Motor neuron (in vitro differentiated cells): Measurements from ENCODE around the gene KCNH2. TPM values are rescaled to one million over a fixed set of nuclear protein-coding genes. Genes with fewer than 3 reads are reported as not detected.

ENCODE experiments used
- ATAC-seq, 8 experiments: fragments of 200-7000 bp; cut with Tn5 transposase; replicated peaks in 6 of 8; 2 replicates each; pipeline ENCODE4 v1.8.0; 2021; ENCODE audit warnings: mild to moderate bottlenecking in 8 of 8, moderate library complexity in 8 of 8
- H3K27ac ChIP-seq, 2 donors: fragments of 250-450 bp; sonication (Bioruptor Pico); 2 replicates each; pipeline ENCODE4 v1.9.0; 2021; ENCODE audit warnings: antibody characterized with exemption in 2 of 2, mild to moderate bottlenecking in 2 of 2, moderate library complexity in 1 of 2
- H3K4me1 ChIP-seq, 2 donors: fragments of 250-450 bp; sonication (Bioruptor Pico); replicated peaks in 1 of 2; 2 replicates each; pipeline ENCODE4 v1.6.1; 2021; ENCODE audit warnings: antibody characterized with exemption in 2 of 2, mild to moderate bottlenecking in 2 of 2, moderate library complexity in 1 of 2
- H3K4me3 ChIP-seq, 5 donors: fragments of 250-450 bp; sonication (Bioruptor Pico); 2 replicates each; pipeline ENCODE4 v1.9.0; 2021; ENCODE audit warnings: antibody characterized with exemption in 5 of 5, mild to moderate bottlenecking in 5 of 5, moderate library complexity in 4 of 5
- WGBS, 10 experiments: fragments of 450-650 bp; shearing (Covaris generic); methylation state at CpG; one replicate each; pipeline ENCODE4 v1.0.0; 2022; 5-methylcytosine and 5-hydroxymethylcytosine counted together
- in situ Hi-C, 9 experiments: fragments of 400-800 bp; cut with MboI; loops; one replicate each; pipeline ENCODE4 v1.15.0; 2021; ENCODE audit warnings: low sequenced_read_pairs in 9 of 9, low pct_unique_long_range_greater_than_20kb in 2 of 9; ENCODE audit not compliant: unreplicated experiment in 9 of 9
- total RNA-seq, 8 experiments: library from RNA; unstranded; fragments of 300-600 nt; gene quantifications; 2 replicates each; pipeline versions ENCODE4 v1.2.3 to v1.2.4, GENCODE V29; 2022

Gene KCNH2
- total RNA-seq, 8 experiments from 2014 or later, result 0.38 to 38.5 (median 20.9) TPM

DNA sequence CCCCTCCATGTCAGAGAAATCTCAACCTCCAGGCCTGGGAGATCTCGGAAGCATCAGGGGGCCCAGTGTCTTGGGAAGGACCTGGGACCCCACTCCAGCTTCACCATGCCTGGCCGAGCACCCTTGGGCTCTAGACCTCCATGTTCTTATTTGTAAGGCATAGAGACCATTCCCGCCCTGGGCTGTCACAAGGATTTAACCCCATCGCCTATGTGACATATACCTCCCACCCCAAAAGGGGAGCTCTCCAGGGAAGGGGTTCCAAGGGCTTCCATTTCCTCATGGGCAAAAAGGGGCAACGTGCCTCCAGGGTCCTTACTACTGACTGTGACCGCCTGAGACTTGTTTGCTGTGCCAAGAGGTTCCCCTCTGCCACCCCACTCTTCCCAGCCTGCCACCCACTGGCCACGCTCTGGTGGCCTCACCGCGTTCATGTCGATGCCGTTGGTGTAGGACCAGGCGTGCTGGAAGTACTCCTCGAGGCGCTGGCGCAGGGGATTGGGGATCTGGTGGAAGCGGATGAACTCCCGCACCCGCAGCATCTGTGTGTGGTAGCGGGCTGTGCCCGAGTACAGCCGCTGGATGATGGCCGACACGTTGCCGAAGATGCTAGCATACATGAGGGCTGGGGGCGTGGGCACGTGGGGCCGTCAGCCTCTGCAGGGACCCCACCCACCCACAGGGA, 27.5 kb downstream of the KCNH2 start:
- H3K4me1 ChIP-seq, result peaks cover 37 to 46% of the 10 kb centered on the region in 2 donors
- WGBS, 10 experiments, result 97% methylated on average over 6 of the region's 27 CpGs; no CpG with 5 or more reads in 9 of the 10 experiments
- in situ Hi-C loops, result no loop called here

GRCh38 chr7:150949971-150950491, 28.1 kb downstream of the KCNH2 start:
- peaks cover 37 to 46% of the 10 kb centered on the region in 2 donors for H3K4me1 ChIP-seq
- no peak for ATAC-seq
- WGBS, 10 experiments, result 53 to 100% (median 88%) methylated on average over 3 to 8 of the region's 16 CpGs; no CpG with 5 or more reads in 6 of the 10 experiments
- in situ Hi-C loops, result no loop called here
- no peak overlapping the region for H3K27ac ChIP-seq
- H3K4me3 ChIP-seq, result no peak overlapping the region

More for the DNA sequence above, 27.5 kb downstream of the KCNH2 start:
- no peak overlapping the region for H3K27ac ChIP-seq
- H3K4me3 ChIP-seq, result no peak overlapping the region
- no peak for ATAC-seq

DNA sequence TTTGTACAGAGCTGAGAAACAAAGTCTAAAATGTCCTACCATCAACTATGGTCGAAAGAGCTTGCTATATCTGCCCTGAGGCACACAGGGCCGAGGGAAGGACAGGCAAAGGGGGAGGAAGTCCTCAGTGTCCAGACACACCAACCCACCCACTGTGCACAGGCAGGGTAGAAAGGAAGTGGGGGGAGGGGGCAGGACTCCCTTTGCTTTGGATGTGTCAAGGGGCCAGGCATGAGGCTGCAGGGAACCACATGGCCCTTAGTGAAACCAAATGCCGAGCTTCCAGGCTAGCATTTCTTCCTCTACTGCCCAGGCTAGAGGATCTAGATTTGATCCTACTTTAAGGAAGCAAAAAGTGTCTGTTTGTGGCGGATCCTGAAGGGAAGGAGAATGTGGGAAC, 28.6 kb downstream of the KCNH2 start:
- no peak overlapping the region for H3K4me3 ChIP-seq
- WGBS, 10 experiments, result 33 to 100% (median 49%) methylated on average over 1 to 3 of the region's 4 CpGs; no CpG with 5 or more reads in 5 of the 10 experiments
- H3K4me1 ChIP-seq, result peaks cover 37 to 46% of the 10 kb centered on the region in 2 donors
- ATAC-seq, result peak in 1 of 8 experiments; percentile 21
- no peak overlapping the region for H3K27ac ChIP-seq
- in situ Hi-C loops, result no loop called here

DNA sequence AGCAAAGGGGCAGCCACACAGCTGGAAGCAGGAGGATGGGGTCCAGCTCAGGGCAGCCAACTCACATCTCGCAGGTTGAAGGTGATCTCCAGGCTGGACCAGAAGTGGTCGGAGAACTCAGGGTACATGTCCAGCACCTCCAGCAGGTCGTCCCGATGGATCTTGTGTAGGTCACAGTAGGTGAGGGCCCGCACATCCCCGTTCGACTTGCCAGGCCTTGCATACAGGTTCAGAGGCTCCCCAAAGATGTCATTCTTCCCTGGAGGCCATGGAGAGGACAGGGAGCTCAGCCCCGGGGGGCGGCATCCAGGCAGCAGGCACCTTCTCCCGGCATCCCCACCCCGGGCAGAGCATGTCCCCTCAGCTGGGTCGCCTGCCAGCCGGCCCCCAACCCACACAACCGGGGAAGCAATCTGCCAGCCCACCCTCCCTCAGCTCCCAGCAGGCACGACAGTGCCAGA, 29.3 kb downstream of the KCNH2 start:
- Histone ChIP-seq H3K27ac (no peak overlapping the region), H3K4me3 (no peak overlapping the region), H3K4me1 (peaks cover 32 to 45% of the 10 kb centered on the region in 2 donors)
- 55 to 84% methylated on average over 4 to 5 of the region's 15 CpGs; no CpG with 5 or more reads in 8 of the 10 experiments for WGBS, 10 experiments
- no peak for ATAC-seq
- in situ Hi-C loops, result no loop called here

DNA sequence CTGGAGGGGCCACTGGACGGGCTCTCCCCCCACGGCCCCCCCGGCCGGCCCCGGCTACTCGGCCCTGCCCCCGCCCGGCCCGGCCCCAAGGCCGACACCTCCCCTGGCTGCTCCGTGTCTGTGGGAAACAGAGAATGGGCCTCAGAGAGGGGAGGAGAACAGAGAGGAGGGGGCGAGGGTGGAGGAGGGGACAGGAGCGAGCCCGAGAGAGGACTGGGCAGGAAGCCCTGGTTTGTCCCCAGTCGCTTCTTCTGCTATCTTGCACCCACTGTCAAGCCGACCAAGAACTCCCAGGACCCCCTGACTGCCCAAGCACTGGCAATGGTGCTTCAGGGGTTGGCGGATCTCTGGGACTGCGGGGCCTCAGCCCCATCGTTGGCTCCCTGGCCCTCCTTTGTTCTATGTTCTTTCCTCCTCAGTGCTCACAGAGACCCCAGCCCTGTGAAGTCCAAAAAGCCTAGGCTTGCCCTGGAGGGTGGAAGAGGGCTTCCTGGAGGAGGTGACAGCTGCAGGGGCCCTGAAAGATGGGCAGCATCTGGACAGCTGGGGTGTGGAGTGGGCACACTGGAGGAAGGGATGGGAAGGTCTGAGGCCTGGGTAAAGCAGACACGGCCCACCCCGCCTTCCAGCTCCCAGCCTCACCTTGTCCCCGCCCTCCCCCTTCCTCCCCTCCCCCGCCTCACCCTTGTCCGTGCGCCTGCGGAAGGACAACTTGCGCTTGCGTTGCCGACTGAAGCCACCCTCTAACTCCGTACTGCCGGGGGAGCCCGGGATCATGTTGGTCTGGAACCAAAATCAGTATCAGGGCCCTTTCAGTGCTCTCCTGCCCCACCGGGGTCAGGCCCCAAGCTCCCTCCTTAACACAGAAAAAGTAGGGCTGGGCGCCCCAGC, 30.1 kb downstream of the KCNH2 start:
- WGBS, 10 experiments, result 20 to 58% (median 47%) methylated on average over 2 to 3 of the region's 34 CpGs; no CpG with 5 or more reads in 5 of the 10 experiments
- no peak overlapping the region for H3K27ac ChIP-seq
- peak in 5 of 8 experiments; percentile 48 to 60 (median 57) for ATAC-seq
- H3K4me3 ChIP-seq, result no peak overlapping the region
- in situ Hi-C loops, result no loop called here
- peaks cover 30 to 45% of the 10 kb centered on the region in 2 donors for H3K4me1 ChIP-seq

GRCh38 chr7:150947241-150947745, 30.8 kb downstream of the KCNH2 start:
- peaks cover 30 to 45% of the 10 kb centered on the region in 2 donors for H3K4me1 ChIP-seq
- in situ Hi-C loops, result no loop called here
- WGBS, 10 experiments, result no CpG with 5 or more reads among the region's 31 CpGs
- H3K4me3 ChIP-seq, result no peak overlapping the region
- H3K27ac ChIP-seq, result no peak overlapping the region
- ATAC-seq, result peak in 5 of 8 experiments; percentile 48 to 60 (median 58)

- no peak for ATAC-seq
- in situ Hi-C loops, result no loop called here
- no CpG with 5 or more reads among the region's 27 CpGs for WGBS, 10 experiments
- Histone ChIP-seq H3K4me1 (peaks cover 30 to 45% of the 10 kb centered on the region in 2 donors), H3K4me3 (no peak overlapping the region), H3K27ac (no peak overlapping the region)
Observed at GRCh38 chr7:150946421-150947240, 31.5 kb downstream of the KCNH2 start.

DNA sequence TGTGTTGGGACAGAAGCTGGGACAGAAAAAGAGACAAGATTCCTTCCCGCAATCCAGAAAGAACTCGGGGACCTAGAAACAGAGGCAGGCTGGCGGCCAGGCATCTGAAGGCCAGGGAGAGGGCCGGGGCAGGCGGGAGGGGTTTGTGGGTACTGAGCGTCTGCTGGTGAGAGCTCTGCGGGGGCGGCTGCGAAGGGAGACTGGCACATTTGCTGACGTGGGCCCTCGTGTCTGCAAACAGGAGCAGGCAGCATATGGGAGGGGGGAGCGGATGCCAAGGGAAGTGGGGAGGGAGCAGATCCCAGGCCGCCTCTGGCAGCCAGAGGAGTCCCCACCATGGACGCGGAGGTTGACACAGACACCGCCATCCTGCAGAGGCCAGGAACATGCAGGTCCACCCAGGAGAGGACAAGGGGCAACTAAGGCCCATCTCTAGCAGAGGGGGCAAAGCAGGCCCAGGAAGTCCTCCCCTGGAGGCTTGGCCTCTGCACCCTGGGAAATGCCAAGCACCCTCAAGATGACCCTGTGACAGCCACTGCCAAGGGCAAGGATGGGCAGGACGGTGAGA, 32.2 kb downstream of the KCNH2 start:
- no peak overlapping the region for H3K4me3 ChIP-seq
- 80% methylated on average over 1 of the region's 17 CpGs; no CpG with 5 or more reads in 9 of the 10 experiments for WGBS, 10 experiments
- in situ Hi-C loops, result no loop called here
- H3K4me1 ChIP-seq, result peaks cover 30 to 45% of the 10 kb centered on the region in 2 donors
- peak in 4 of 8 experiments; percentile 7 to 62 (median 38) for ATAC-seq
- H3K27ac ChIP-seq, result no peak overlapping the region

GRCh38 chr7:150945171-150945852, 32.8 kb downstream of the KCNH2 start:
- ATAC-seq, result peak in 6 of 8 experiments; percentile 15 to 74 (median 66)
- in situ Hi-C loops, result no loop called here
- Histone ChIP-seq H3K4me3 (no peak overlapping the region), H3K4me1 (peaks cover 30 to 45% of the 10 kb centered on the region in 2 donors), H3K27ac (peak overlapping the region in 1 of 2 donors; percentile 17)
- 0 to 75% (median 37%) methylated on average over 1 to 4 of the region's 19 CpGs; no CpG with 5 or more reads in 7 of the 10 experiments for WGBS, 10 experiments

DNA sequence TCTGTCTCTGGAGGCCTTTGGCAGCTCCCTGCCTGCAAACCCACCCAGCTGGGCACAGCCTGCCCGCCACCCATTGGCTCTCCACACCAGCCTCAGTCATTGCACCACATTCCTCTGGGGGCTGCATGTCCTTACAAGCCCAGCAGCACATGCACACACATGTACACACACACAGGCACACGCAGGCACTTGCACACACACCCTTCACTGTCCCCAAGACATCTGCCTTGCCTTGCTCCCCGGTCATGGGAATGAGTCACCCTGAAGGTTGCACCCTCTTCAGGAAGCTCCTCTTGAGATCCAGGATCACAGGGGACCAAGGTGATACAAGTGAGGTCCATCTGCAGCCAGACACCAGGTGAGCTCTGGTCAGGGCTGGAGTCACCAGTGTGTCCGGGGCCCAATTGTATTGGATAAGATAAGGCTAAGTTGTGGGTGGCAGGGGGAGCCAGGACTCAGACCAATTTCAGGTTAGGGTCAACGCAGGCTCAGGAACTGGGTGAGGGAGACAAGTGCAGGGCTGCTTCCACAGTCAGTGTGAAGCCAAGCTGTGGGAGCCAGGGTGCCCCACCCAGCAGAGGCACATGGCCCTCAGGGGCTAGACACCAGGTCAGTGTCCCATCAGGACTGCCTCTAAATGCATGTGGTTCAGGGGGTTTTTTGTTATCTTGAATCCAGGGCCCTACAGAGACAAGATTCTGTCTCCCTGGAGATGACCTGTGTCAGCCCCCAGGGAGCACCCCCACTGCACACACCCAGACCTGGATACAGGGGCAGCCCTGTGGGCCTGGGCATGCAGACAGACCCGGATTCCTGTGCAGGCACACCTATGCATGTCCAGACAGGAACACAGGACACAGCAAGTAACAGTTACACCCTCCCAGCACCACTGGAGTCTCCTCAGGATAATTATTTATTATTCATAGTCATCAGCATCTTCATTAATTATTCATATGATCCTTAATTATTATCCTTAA, 33.8 kb downstream of the KCNH2 start:
- Histone ChIP-seq H3K4me1 (peaks cover 27 to 40% of the 10 kb centered on the region in 2 donors), H3K27ac (no peak overlapping the region), H3K4me3 (no peak overlapping the region)
- in situ Hi-C loops, result no loop called here
- WGBS, 10 experiments, result 44 to 100% (median 84%) methylated on average over 1 to 3 of the region's 6 CpGs; no CpG with 5 or more reads in 4 of the 10 experiments
- peak in 3 of 8 experiments; percentile 3 to 47 (median 38) for ATAC-seq

DNA sequence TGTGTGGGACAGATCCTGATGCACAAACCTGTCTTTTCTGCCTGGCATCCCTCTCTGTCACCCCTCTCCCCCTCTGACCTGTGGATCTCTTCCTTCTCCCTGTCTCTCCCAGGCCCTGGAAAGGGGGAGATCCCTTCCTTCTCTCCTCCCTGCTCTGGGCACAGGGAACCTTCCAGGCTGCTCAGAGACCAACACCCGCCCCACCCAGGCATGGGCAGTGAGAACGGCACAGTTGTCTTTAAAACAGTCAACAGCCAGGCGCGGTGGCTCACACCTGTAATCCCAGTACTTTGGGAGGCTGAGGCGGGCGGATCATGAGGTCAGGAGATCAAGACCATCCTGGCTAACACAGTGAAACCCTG, 34.7 kb downstream of the KCNH2 start:
- H3K4me3 ChIP-seq, result no peak overlapping the region
- 70 to 100% (median 100%) methylated on average over 1 to 5 of the region's 6 CpGs; no CpG with 5 or more reads in 5 of the 10 experiments for WGBS, 10 experiments
- in situ Hi-C loops, result no loop called here
- peaks cover 30 to 34% of the 10 kb centered on the region in 2 donors for H3K4me1 ChIP-seq
- no peak for ATAC-seq
- H3K27ac ChIP-seq, result no peak overlapping the region
